HCEC 1CT (cell line): Measurements from ENCODE around the gene KRTAP29-1.
A peak's percentile ranks its signal among the peaks of the same experiment; 100 is the strongest.
"Not testable (repeated sequence)": the region's sequence is repeated elsewhere in the genome, so short reads cannot be mapped to it uniquely, and the experiment has no call there.

ENCODE experiments used
- DNase-seq: peaks from one replicate; pipeline ENCODE4 v3.0.0-alpha.2; 2017

KRTAP29-1 gene

DNA sequence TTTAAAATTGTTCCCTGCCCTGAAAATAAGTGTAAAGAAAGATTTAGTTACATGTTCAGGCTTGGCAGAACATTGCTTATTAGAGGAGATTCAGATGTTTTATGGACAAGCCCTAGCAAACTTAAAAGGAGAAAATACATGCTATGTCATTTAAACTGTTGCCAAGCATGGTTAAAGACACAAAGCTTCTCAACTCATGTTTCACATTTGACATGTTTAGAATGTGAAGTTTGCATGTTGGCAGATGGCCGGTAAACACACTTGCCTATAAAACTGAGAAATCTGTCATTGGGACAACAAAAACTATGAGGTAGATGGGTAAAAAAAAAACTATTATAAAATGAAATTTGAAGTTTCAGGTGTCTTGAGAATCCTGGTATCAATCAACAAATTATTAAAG, 5.8 kb downstream of the KRTAP29-1 start:
- DNase-seq: no peak

DNA sequence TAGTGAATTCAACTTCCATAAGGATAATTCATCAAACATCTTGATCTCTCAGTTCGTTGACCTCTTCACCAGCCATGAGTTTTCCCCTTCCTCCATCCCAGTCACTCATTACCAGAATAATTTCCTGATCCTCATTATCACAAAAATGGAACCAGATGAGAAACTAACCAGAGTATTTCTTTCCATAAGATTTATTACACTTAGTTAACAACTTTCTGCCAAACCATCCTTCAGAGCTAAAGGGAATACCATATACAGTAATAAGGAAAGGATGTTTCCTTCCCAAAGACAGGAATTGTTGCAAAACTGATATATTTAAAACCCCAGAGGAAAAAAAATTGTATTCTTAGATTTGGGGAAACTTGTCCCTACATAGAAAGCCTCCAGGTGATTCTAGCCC, 8.6 kb downstream of the KRTAP29-1 start:
- no peak for DNase-seq

DNA sequence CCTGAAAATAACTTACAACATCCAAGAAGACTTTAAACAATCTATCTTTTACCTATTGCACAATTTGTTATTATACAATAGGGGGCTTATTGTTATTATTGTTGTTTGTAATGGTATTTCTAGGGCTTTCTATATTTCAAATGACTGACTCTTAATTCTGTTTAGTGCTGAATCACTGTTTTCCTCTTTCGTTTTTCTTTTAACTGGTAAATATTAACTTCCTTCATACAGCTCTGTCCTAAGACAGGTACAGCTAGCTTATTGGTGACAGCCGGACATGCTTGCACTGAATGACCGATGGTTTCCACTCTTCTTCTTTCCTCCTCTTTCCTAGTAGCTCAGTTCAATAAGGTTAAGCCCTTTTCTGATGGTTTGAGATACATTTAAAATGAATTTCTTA, 15.6 kb downstream of the KRTAP29-1 start:
- DNase-seq: no peak

DNA sequence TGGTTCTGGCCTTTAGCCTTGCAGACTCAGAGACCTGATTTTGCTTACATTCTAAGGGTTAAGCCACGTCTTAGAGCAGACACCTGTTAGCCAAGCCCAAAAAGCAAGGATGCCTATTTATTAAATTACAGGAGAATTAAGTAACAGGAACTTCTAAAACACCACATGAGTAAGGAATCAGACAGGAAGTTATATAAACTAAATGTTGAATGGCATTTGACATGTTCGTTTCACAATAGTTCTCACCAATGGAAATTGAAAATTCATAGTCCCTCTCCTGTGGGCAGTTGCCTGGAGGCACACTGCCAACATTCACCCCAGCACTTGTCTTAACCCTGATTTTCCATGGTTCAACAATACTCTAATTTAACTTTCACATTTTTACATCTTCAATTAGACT, 18.1 kb downstream of the KRTAP29-1 start:
- peak; percentile 10 for DNase-seq

DNA sequence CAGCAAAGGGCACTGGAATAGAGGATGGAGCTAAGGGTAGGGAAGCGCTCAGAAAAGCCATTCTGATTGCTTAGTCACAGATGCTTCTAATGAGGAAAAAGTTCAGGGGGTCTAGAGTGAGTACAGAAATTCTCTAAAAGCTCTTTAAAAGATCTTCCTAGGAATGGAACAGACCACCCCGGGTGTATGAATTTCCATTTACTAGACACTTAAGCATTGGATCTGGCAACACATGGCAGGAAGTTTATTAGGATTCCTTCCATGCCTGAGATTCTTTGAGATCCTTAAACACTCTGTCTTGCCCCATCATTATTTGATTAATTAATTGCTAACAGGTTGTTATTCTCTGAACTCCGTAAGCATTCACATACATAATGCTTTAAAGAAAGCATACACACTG, 18.6 kb downstream of the KRTAP29-1 start:
- DNase-seq: peak; percentile 13

DNA sequence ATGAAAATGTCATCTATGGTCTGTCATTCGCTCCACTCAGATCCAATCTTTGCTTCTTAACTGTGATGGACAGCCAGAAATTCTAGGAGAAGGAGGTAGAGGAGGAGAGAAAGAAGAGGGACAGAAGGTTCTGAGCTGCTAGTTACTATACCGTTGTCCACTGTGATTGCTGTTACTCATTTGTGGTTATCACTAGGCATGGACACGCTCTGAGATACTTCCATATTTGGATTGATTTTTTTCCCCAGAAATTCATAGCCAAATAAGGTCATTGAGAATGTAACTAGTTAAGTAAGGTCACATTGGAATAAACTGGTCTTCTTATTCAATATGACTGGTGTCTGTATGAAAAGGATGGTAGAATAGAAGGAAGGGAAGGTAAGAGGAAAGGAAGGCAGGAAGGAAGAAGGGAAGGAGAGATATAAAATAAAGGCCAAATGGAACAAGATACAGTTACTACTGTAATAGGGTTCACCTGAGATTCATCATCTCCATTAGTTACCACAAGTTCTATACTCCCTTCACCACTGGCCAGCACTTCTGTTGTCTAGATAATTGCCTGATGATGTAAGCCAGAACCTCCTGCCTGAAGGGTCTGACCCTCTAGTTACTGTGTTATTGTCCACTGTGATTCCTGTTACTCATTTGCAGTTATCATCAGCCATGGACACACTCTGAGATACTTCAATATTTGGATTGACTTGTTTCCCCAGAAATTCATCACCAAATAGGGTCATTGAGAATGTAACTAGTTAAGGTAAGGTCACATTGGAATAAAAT, 24.3 kb downstream of the KRTAP29-1 start:
- DNase-seq: peak; percentile 23

DNA sequence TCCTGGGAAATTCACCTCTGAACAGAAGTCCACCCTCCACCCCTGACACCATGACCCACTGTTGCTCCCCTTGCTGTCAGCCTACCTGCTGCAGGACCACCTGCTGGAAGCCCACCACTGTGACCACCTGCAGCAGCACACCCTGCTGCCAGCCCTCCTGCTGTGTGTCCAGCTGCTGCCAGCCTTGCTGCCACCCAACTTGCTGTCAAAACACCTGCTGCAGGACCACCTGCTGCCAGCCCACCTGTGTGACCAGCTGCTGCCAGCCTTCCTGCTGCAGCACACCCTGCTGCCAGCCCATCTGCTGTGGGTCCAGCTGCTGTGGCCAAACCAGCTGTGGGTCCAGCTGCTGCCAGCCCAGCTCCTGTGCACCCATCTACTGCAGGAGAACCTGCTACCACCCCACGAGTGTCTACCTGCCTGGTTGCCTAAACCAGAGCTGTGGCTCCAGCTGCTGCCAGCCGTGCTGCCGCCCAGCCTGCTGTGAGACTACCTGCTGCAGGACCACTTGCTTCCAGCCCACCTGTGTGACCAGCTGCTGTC, 26.9 kb downstream of the KRTAP29-1 start, which contains the start of gene KRTAP9-7:
Gene KRTAP9-7 (plus strand): TSS at position 51 of the 543 bp plus-strand sequence. CDS start 0 bp downstream, at position 51.
- not testable (repeated sequence) for DNase-seq

DNA sequence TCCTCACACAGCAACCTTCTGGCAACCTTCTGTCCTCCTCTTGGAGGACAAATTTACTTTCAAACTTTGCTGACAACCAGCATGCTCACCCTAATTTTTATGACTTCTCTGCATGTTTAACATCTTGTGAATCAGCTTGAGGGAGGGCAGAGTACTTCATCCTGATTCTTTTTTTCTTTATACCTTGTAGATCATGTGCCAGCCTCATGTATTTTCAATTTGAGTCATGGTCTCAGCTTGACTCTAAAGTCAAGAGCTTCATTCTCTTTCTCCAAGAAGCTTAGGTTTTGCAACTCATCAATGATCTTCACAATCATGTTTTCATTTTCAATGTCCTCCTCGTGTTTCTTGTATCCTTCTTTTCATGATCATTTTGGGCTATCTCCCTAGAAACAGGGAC, 30.8 kb downstream of the KRTAP29-1 start:
- DNase-seq: no peak

DNA sequence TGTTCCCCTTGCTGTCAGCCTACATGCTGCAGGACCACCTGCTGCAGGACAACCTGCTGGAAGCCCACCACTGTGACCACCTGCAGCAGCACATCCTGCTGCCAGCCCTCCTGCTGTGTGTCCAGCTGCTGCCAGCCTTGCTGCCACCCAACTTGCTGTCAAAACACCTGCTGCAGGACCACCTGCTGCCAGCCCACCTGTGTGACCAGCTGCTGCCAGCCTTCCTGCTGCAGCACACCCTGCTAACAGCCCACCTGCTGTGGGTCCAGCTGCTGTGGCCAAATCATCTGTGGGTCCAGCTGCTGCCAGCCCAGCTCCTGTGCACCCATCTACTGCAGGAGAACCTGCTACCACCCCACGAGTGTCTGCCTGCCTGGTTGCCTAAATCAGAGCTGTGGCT, 31.3 kb downstream of the KRTAP29-1 start:
- not testable (repeated sequence) for DNase-seq

DNA sequence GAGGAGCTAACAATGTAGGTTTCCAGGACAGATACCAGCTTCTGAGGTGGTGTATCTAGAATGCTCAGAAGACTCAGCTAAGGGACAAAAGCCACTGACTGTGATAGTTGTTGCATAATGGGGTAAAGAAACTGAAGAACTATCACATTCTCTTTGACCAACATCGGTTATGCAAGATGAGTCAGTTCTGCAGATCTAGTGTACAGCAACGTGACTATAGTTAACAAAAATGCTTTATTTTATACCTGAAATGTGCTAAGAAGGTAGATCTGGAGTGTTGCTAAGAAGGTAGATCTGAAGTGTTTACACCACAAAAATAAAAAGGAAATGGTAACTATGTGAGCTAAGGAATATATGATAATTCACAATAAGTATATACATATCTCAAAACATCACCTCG, 34.9 kb downstream of the KRTAP29-1 start:
- no peak for DNase-seq

DNA sequence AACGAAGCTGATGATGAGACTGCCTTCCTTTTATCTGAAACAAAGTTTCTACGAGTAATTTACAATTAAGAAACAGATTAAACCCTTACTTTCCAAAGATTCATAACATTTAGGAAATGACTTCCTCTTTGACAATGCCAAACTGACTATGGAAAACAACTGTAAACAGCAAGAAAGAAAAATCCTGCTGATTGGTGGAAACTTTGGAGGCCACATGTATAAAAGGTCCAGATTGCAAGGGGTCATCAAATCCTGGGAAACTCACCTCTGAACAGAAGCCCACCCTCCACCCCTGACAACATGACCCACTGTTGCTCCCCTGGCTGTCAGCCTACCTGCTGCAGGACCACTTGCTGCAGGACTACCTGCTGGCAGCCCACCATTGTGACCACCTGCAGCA, 37.6 kb downstream of the KRTAP29-1 start, which contains the start of gene KRTAP9-6:
Gene KRTAP9-6 (plus strand): TSS at position 301 of the 400 bp plus-strand sequence. CDS start 0 bp downstream, at position 301.
- DNase-seq: no peak

DNA sequence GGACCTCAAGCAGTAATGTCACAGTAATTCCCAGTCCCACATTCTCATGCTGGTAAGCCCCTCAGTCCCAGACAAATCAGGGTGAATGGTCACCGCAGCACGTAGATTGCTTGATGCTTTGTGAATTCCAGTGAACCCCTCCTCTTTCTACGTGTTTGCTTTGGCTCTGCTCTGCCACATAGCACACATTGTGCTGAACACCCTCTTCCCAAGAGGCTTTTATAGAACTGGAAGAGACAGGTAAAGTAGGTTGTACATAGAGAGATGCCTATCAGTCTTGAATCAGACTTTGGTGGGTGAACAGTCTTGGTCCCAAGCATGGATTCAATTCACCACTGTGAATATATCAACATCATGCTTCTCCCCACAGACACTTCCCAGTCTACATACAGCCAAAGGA, 38.1 kb downstream of the KRTAP29-1 start:
- no peak for DNase-seq

DNA sequence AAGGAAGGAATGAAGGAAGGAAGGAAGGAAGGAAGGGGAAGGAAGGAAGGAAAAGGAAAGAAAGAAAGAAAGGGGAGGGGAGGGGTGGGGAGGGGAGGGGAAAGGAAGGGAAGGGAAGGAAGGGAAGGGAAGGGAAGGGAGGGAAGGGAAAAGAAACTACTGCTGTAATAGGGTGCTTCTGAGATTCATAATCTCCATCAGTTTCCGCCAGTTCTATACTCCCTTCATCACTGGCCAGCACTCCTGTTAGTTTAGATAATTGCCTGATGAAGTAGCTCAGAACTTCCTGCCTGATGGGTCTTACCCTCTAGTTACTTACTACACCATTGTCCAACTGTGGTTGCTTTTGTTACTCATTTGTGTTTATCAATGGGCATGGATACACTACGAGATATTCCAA, 39.4 kb downstream of the KRTAP29-1 start:
- DNase-seq: no peak

DNA sequence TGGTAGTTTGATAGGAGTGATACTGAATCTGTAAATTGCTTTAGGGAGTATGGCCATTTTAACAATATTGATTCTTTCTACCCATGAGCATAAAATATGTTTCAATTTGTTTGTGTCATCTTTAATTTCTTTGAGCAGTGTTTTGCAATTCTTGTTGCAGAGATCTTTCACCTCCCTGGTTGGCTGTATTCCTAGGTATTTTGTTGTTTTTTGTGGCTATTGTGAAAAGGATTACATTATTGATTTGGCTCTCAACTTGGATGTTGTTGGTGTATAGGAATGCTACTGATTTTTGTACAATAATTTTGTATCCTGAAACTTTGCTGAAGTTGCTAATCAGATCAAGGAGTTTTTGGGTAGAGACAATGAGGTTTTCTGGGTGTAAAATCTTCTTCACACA, 44.2 kb downstream of the KRTAP29-1 start:
- DNase-seq: no peak

DNA sequence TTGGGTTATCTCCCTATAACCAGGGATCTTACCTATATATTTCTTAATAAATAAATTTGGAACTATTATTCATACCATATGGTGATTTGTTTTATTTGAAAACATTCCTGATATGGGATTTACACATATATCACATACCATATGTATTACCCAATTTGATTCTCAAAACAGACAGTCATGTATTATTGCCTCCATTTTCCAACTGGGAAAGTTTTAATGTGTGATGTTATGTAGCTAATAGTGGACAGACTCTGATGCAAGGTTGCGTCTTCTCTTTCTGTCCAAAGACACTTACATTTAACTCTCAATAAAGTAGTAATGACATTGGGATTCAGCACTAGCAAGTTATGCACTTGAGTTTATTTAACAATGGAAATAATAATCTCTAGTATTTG, 46.4 kb downstream of the KRTAP29-1 start:
- no peak for DNase-seq

DNA sequence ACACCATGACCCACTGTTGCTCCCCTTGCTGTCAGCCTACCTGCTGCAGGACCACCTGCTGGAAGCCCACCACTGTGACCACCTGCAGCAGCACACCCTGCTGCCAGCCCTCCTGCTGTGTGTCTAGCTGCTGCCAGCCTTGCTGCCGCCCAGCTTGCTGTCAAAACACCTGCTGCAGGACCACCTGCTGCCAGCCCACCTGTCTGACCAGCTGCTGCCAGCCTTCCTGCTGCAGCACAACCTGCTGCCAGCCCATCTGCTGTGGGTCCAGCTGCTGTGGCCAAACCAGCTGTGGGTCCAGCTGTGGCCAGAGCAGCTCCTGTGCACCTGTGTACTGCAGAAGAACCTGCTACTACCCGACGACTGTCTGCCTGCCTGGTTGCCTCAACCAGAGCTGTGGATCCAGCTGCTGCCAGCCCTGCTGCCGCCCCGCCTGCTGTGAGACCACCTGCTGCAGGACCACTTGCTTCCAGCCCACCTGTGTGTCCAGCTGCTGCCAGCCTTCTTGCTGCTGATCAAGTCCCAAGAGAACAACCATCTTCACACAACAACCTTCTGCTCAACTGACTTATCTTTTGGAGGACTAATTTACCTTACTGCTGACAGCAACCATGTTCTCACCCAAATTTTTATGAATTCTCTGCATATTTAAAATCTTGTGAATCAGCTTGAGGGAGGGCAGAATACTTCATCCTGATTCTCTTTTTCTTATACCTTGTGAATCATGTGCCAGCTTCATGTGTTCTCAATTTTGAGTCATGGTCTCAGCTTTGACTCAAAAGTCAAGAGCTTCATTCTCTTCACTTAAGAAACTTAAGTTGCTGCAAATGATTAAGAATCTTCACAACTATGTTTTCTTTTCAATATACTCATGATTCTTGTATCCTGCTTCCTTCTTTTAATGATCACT, 47.0 kb downstream of the KRTAP29-1 start, which contains the start of gene KRTAP9-9:
Gene KRTAP9-9 (plus strand): TSS at position 4 of the 910 bp plus-strand sequence.
- not testable (repeated sequence) for DNase-seq

DNA sequence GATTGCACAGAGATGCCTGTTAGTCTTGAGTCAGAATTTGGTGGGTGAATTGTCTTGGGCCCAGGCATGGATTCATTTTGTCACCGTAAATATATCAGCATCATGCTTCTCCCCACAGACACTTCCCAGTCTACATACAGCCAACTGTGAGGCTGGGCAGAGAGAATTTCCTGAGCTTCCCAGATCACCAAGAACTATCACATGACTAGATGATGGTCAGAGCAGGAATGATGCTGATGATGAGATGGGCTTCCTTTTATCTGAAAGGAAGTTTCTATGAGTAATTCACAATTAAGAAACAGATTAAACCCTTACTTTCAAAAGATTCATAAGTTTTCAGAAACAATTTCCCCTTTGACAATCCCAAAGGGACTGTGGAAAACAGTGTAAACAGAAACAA, 47.8 kb downstream of the KRTAP29-1 start:
- DNase-seq: peak; percentile 20
